ENCODE data around the gene TSHZ2. TPM values are rescaled to one million over a fixed set of nuclear protein-coding genes. Genes with fewer than 3 reads are reported as not detected.

The TSHZ2 gene
- total and polyA plus RNA-seq, 9 of the 15 experiments (the other 6 are each of a cell fraction or from before 2014, with no cell fraction given), result 0.03 to 0.20 (median 0.05) TPM; not detected in 4

DNA sequence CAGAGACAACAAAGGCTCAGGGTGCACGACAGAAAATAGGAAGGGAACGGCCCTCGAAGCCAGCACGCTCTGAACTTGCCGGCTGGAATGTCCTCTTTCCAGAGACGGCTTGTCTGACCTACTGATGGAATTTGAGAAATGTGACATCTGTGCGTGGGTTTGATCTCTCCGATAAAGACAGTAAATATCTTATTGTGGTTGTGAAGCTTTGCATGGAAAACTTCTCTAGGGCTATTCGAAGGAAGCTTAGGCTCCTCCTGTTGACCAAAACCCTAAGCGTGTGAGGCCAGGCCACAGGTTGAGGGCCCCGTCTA lies 374.1 kb downstream of the TSHZ2 start:
- H3K4me3 ChIP-seq, result no peak overlapping the region
- in situ Hi-C loops (cut with MboI), result no loop called here
- no peak for FAIRE-seq
- no peaks in the 10 kb centered on the region for H3K79me2 ChIP-seq (ENCODE audit: control insufficient read depth, insufficient read depth, low read length)
- no peak overlapping the region for H2AFZ ChIP-seq (ENCODE audit: low read depth, low read length)
- DNase-seq (ENCODE audit: extremely low read depth in 1 of 4, low spot score in 3 of 4), result no peak
- H3K4me2 ChIP-seq (ENCODE audit: insufficient read depth, low read length), result no peak overlapping the region
- peaks cover 0 to 5% of the 10 kb centered on the region in 2 experiments; a peak in 2 of 5 replicates for H3K4me1 ChIP-seq (replicated peaks in 1 of 2; ENCODE audit: control insufficient read depth in 2 of 2, insufficient read depth in 2 of 2, low read length in 2 of 2)
- ATAC-seq, result no peak
- WGBS (ENCODE audit: insufficient coverage, low coverage, missing lambda C conversion rate), result 15% methylated on average over 11 of the region's 11 CpGs
- no peak overlapping the region for H3K27ac ChIP-seq (ENCODE audit: extremely low read depth, low read depth, low read length)
- H3K27me3 ChIP-seq (ENCODE audit: control insufficient read depth in 2 of 2, insufficient read depth in 2 of 2, low read length in 2 of 2), result peaks cover 0 to 5% of the 10 kb centered on the region in 2 experiments; a peak in 2 of 5 replicates
- H4K20me1 ChIP-seq (replicated peaks; ENCODE audit: control insufficient read depth, insufficient read depth, low read length), result no peaks in the 10 kb centered on the region
- intact Hi-C loops (cut with micrococcal nuclease), result no loop called here
- no peak overlapping the region for H3K9ac ChIP-seq (ENCODE audit: insufficient read depth in 1 of 2, low read depth in 2 of 2, low read length in 2 of 2)
- H3K9me1 ChIP-seq (ENCODE audit: control insufficient read depth, insufficient read depth, low read length), result no peaks in the 10 kb centered on the region
- no peaks in the 10 kb centered on the region for H3K36me3 ChIP-seq (ENCODE audit: control insufficient read depth, insufficient read depth, low read length)
- ChIA-PET POLR2A (interaction anchor here (0.7 to 1.2 kb wide), 2 partner anchors 10 to 53 kb away, joined by 3 read pairs; no protein-coding TSS in a partner anchor), CTCF (ENCODE audit: low intra/inter-chr PET ratio) (no interaction called here)
- no peaks in the 10 kb centered on the region for H3K9me3 ChIP-seq (replicated peaks; ENCODE audit: control insufficient read depth, insufficient read depth, low read depth, low read length)
- BruUV-seq (replicated peaks), result no TSS peak
- no peak for TF ChIP-seq BCL6 (CRISPR knock-in tag; IDR thresholded peaks at IDR 0.05)
- TF ChIP-seq ELF1 (tag; IDR thresholded peaks at IDR 0.05), result no peak
- TF ChIP-seq, protein P1, sequence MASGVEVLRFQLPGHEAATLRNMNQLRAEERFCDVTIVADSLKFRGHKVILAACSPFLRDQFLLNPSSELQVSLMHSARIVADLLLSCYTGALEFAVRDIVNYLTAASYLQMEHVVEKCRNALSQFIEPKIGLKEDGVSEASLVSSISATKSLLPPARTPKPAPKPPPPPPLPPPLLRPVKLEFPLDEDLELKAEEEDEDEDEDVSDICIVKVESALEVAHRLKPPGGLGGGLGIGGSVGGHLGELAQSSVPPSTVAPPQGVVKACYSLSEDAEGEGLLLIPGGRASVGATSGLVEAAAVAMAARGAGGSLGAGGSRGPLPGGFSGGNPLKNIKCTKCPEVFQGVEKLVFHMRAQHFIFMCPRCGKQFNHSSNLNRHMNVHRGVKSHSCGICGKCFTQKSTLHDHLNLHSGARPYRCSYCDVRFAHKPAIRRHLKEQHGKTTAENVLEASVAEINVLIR (CRISPR knock-in tag; IDR thresholded peaks at IDR 0.05), result no peak
- TF ChIP-seq IRF2 (CRISPR knock-in tag; IDR thresholded peaks at IDR 0.05), result no peak
- TF ChIP-seq SRSF1 (IDR thresholded peaks at IDR 0.05; ENCODE audit: low read depth, low read length), result no peak
- TF ChIP-seq HMGN3 (IDR thresholded peaks at IDR 0.05; ENCODE audit: borderline replicate concordance, extremely low read depth, insufficient read length, low read depth, low read length), result no peak
- no peak for TF ChIP-seq ZNF75A (CRISPR knock-in tag; IDR thresholded peaks at IDR 0.05)
